GM12892 (cell line): ENCODE data around the gene KIAA0825.

Source experiments
- POLR2A ChIP-seq: IDR thresholded peaks from 2 replicates; pipeline ENCODE4 v1.6.1; 2011; ENCODE audit warnings: low read depth, low read length, control low read depth
- POLR2AphosphoS5 ChIP-seq: IDR thresholded peaks from 2 replicates; pipeline ENCODE4 v1.6.1; 2011; ENCODE audit warnings: low read depth, low read length, control low read depth

DNA sequence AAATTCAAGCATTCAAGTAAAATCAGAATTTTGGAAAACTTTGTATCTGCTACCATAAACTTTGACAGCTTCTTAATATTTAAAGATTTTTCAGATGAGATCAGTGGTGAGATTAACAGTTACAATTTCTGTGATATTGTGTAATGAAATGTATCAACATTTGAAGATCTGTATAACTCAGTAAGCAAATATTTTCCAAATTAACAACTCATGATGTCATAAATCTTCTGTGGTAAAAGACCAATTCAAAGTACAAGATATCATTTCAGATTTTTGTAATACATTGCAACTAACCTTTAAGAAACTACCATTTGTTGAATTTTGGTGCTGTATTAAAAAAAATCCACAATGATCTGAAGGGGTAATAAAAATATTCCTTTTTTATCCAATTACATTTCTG lies 352.2 kb downstream of the KIAA0825 start:
- no peak for TF ChIP-seq POLR2A
- TF ChIP-seq POLR2AphosphoS5, result no peak
